ENCODE results near the gene SMIM20. TPM values are rescaled to one million over a fixed set of nuclear protein-coding genes. Genes with fewer than 3 reads are reported as not detected.
A peak's percentile ranks its signal among the peaks of the same experiment; 100 is the strongest.

Gene SMIM20
- total RNA-seq, 2 experiments from 2014 or later, result 44.0 to 53.8 TPM

- Histone ChIP-seq H3K4me1 (ENCODE audit: insufficient read depth, low read length, poor library complexity, severe bottlenecking) (peaks cover 18% of the 10 kb centered on the region), H3K27ac (ENCODE audit: low read depth, low read length, poor library complexity, severe bottlenecking) (no peak overlapping the region), H4K20me1 (ENCODE audit: insufficient read depth, low read length) (no peaks in the 10 kb centered on the region), H3K9me2 (ENCODE audit: insufficient read depth, low read length) (no peaks in the 10 kb centered on the region), H3K36me3 (ENCODE audit: insufficient read depth, low read length) (peaks cover 28% of the 10 kb centered on the region), H2AFZ (ENCODE audit: low read length) (no peak overlapping the region), H3K4me2 (ENCODE audit: low read length) (no peak overlapping the region), H3K9me3 (ENCODE audit: low read length) (no peaks in the 10 kb centered on the region), H3K4me3 (ENCODE audit: low read depth, low read length, poor library complexity, severe bottlenecking) (no peak overlapping the region), H3K79me2 (ENCODE audit: insufficient read depth, low read depth, low read length) (peaks cover 22% of the 10 kb centered on the region; the same call in 1 of the 2 replicates)
- intact Hi-C loops (cut with micrococcal nuclease; ENCODE audit: unreplicated experiment), result loop anchor here (5.0 kb wide), 1 partner anchor 87 kb away; no protein-coding TSS in a partner anchor
- POLR2A ChIA-PET, result interaction anchor here (1.5 to 3.0 kb wide), 4 partner anchors 9 to 64 kb away, joined by 5 to 18 read pairs (median 12); no protein-coding TSS in a partner anchor
- CTCF ChIA-PET (ENCODE audit: unreplicated experiment), result no interaction called here
- DNase-seq (ENCODE audit: low spot score), result no peak
- TF ChIP-seq CTCF (conservative IDR thresholded peaks at IDR 0.05; ENCODE audit: low read length) (no peak), EZH2phosphoT487 (IDR thresholded peaks at IDR 0.05; ENCODE audit: borderline replicate concordance, low read depth, low read length) (no peak)
- BruUV-seq (replicated peaks), result TSS peak; percentile 74
Measured at GRCh38 chr4:25929298-25929686, 15.3 kb downstream of the SMIM20 start.

GRCh38 chr4:25930731-25931354, 16.8 kb downstream of the SMIM20 start:
- TF ChIP-seq EZH2phosphoT487 (IDR thresholded peaks at IDR 0.05; ENCODE audit: borderline replicate concordance, low read depth, low read length) (no peak), CTCF (conservative IDR thresholded peaks at IDR 0.05; ENCODE audit: low read length) (no peak)

GRCh38 chr4:25936696-25937095, 22.7 kb downstream of the SMIM20 start:
- intact Hi-C loops (cut with micrococcal nuclease; ENCODE audit: unreplicated experiment), result loop anchor here (10.0 kb wide), 1 partner anchor 492 kb away; no protein-coding TSS in a partner anchor
- no peaks in the 10 kb centered on the region for H3K79me2 ChIP-seq (ENCODE audit: insufficient read depth, low read depth, low read length)
- no peaks in the 10 kb centered on the region for H3K36me3 ChIP-seq (ENCODE audit: insufficient read depth, low read length)
- BruUV-seq (replicated peaks), result no TSS peak
- H3K27ac ChIP-seq (ENCODE audit: low read depth, low read length, poor library complexity, severe bottlenecking), result no peak overlapping the region
- H3K4me2 ChIP-seq (ENCODE audit: low read length), result no peak overlapping the region
- H3K9me2 ChIP-seq (ENCODE audit: insufficient read depth, low read length), result no peaks in the 10 kb centered on the region
- DNase-seq (ENCODE audit: low spot score), result no peak
- no peak overlapping the region for H3K4me3 ChIP-seq (ENCODE audit: low read depth, low read length, poor library complexity, severe bottlenecking)
- no peak overlapping the region for H2AFZ ChIP-seq (ENCODE audit: low read length)
- no peaks in the 10 kb centered on the region for H4K20me1 ChIP-seq (ENCODE audit: insufficient read depth, low read length)
- H3K4me1 ChIP-seq (ENCODE audit: insufficient read depth, low read length, poor library complexity, severe bottlenecking), result no peaks in the 10 kb centered on the region
- POLR2A ChIA-PET, result interaction anchor here (0.8 kb wide), 1 partner anchor 9 kb away, joined by 3 read pairs; no protein-coding TSS in a partner anchor
- CTCF ChIA-PET (ENCODE audit: unreplicated experiment), result no interaction called here
- H3K9me3 ChIP-seq (ENCODE audit: low read length), result no peaks in the 10 kb centered on the region
- TF ChIP-seq CTCF (conservative IDR thresholded peaks at IDR 0.05; ENCODE audit: low read length) (no peak), EZH2phosphoT487 (IDR thresholded peaks at IDR 0.05; ENCODE audit: borderline replicate concordance, low read depth, low read length) (no peak)

More at GRCh38 chr4:25930731-25931354, 16.8 kb downstream of the SMIM20 start:
- H2AFZ ChIP-seq (ENCODE audit: low read length), result no peak overlapping the region
- no peak overlapping the region for H3K4me3 ChIP-seq (ENCODE audit: low read depth, low read length, poor library complexity, severe bottlenecking)
- H3K4me1 ChIP-seq (ENCODE audit: insufficient read depth, low read length, poor library complexity, severe bottlenecking), result peaks cover 13% of the 10 kb centered on the region
- no TSS peak for BruUV-seq (replicated peaks)
- H3K9me3 ChIP-seq (ENCODE audit: low read length), result no peaks in the 10 kb centered on the region
- H3K27ac ChIP-seq (ENCODE audit: low read depth, low read length, poor library complexity, severe bottlenecking), result no peak overlapping the region
- H3K36me3 ChIP-seq (ENCODE audit: insufficient read depth, low read length), result peaks cover 28% of the 10 kb centered on the region
- POLR2A ChIA-PET, result no interaction called here
- H3K4me2 ChIP-seq (ENCODE audit: low read length), result no peak overlapping the region
- CTCF ChIA-PET (ENCODE audit: unreplicated experiment), result no interaction called here
- no peak for DNase-seq (ENCODE audit: low spot score)
- H3K79me2 ChIP-seq (ENCODE audit: insufficient read depth, low read depth, low read length), result peaks cover 17% of the 10 kb centered on the region; the same call in 1 of the 2 replicates
- H3K9me2 ChIP-seq (ENCODE audit: insufficient read depth, low read length), result no peaks in the 10 kb centered on the region
- intact Hi-C loops (cut with micrococcal nuclease; ENCODE audit: unreplicated experiment), result loop anchor here (10.0 kb wide), 1 partner anchor 486 kb away; no protein-coding TSS in a partner anchor
- no peaks in the 10 kb centered on the region for H4K20me1 ChIP-seq (ENCODE audit: insufficient read depth, low read length)
